ENCODE data around the gene SLC25A40.

GRCh38 chr7:87878208-87878735 is 2.1 kb upstream of the SLC25A40 start:
- no peak for TF ChIP-seq PATZ1 (CRISPR knock-in tag; IDR thresholded peaks at IDR 0.05; ENCODE audit: borderline replicate concordance)
- no peak for TF ChIP-seq ZFP3 (CRISPR knock-in tag; IDR thresholded peaks at IDR 0.05)
- no peak for TF ChIP-seq ISL1 (CRISPR knock-in tag; IDR thresholded peaks at IDR 0.05)
- no peak for TF ChIP-seq ARNTL (CRISPR knock-in tag; IDR thresholded peaks at IDR 0.05; ENCODE audit: borderline replicate concordance, low read depth)
- no peak for TF ChIP-seq ZFP30 (CRISPR knock-in tag; IDR thresholded peaks at IDR 0.05)

Measured in SK-N-SH treated with all-trans-retinoic acid at 6 μM for 48 hours (cell line).